NCI-H146 treated with DMSO at 0.1 percent for 48 hours (cell line): ENCODE data around the gene MAPT.
"Not testable (repeated sequence)": the region's sequence is repeated elsewhere in the genome, so short reads cannot be mapped to it uniquely, and the experiment has no call there.

Experiments used
- DNase-seq: peaks from one replicate; lab custom pipeline; 2025; ENCODE audit not compliant: unreplicated experiment; lab: John Stamatoyannopoulos, UW

Gene MAPT

DNA sequence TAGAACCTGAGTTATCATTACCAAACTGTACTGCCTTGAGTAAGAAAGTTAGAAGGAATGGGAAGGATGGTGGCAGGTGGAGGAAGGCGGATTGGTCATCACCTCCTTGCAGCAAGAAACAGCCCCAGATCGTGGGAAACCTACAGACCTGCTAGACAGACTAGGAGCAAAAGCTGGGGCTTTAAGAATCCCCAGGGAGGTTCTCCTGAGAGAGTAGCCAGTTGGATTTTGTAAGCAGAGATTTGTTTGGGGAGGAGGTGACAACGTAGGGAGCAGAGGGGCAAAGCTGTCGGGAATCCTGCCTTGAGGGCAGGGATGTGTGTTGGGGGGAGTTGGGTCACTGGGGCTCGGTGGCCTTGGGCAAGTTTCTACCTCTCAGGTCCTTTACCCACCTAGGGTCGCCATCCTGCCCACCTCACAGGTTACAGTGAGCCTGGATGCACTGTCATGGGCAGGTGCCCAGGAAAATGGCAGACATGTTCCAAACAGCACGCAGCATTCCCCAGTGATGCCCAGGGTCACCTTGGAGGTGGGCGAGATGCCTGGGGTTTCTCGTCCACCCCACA lies 55.5 kb downstream of the MAPT start:
- DNase-seq: no peak

DNA sequence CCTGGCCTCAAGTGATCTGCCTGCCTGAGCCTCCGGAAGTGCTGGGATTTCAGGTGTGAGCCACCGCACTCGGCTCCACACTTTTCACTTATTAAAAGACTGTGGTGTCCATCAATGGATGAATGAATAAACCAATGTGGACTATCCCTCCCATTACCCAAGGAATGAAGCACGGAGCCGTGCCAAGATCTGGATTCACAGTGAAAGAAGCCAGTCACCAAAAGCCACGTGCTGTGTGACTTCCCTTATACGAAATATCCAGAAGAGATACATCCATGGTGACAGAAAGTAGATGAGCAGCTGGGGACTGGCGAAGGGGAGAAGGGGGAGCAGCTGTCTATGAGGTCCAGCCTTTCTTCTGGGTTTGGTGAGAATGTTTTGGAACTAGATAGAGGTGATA lies 56.5 kb downstream of the MAPT start:
- DNase-seq: no peak

DNA sequence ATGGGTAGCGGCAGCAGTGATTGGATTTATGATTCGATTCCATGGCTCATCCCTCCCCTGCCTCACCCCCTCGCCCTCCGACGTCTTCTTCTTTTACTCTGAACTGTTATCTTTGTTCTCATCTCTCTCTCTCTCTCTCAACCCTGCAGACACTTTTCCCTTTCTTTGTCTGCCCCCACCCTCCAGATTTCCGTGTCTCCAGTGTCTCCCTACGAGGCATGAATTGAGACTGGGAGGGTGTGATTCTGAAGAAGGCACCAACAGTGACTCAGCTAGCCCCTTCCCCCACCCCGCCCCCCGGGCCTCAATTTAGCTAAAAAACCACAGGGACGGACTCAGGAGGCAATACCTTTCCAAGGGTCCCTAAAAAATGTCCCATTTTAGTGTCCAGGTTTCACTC lies 57.0 kb downstream of the MAPT start:
- DNase-seq: no peak

DNA sequence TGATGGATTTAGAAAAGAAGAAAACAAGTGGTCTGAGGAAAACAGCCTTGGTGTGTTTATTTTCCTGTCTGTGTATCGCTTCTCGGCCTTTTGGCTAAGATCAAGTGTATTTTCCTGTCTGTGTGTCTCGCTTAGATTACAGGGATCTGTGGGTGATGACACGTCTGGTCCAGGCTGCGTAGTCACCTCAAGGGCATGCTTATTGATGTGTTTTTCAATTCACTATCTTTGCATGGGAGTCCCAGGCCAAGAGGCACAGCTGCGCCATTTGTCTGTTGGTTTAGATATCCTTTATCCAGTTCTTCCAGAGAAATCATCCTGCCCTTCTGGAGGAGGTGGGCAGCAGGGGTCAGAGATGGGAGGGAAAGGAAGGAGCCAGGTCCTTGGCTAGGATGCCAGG lies 57.6 kb downstream of the MAPT start:
- DNase-seq: no peak

DNA sequence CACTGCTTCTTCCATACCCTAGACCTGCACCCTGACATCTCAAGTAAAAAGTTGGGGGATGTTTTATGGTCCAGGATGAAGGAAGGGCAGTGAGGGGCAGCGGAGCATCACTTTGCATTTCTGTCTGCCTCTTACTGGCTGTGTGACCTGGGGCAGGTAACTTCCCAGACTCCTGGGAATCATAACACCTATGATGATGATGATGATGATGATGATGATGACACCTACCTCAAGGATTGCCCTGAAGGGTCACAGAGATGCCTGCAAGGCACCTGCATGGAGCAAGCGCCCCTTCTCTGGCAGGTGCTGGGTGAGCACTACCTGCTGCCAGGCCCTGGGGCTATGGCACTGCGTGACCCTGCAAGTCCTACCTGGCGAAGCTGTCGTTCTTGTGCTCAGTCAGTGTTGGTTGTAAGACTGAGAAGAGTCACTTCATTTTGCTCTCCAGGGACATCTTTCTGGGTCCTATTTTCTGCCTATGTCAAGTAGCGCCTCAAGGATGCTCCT lies 58.5 kb downstream of the MAPT start:
- DNase-seq: no peak

DNA sequence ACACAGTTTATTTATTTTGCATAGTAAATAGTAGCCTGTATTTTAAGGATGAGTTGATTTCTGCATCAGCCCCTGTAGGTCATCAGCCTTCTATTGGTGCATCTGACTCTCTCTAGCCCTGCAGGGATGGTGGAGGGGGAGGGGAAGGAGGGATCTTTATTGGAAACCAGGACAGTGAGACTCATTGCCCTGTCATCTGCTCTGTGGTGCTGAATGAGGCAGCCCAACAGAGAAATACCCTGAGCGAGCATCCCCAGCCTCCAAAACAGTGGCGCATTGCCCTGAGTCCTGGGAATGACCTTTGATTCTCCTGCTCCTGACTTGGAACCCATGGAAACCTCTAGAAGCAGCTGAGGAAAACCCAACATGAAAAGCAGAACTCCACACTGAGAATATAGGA lies 59.2 kb downstream of the MAPT start:
- no peak for DNase-seq

DNA sequence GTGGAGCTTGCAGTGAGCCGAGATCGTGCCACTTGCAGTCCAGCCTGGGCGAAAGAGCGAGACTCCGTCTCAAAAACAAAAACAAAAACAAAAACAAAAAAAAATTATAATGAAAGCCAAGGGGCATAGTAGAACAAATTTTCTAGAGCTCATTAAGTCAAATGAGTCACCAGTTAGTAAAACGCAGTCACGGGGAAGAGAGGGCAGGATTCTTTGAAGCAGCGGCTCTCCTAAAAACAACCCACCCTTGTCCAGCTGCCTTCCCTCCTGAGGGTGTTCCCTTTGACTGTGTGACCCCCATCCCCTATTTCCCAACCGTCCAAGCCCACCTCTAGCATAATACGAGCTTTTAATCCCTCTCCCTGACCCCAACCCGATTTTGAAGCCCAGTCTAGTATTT lies 60.6 kb downstream of the MAPT start:
- no peak for DNase-seq

DNA sequence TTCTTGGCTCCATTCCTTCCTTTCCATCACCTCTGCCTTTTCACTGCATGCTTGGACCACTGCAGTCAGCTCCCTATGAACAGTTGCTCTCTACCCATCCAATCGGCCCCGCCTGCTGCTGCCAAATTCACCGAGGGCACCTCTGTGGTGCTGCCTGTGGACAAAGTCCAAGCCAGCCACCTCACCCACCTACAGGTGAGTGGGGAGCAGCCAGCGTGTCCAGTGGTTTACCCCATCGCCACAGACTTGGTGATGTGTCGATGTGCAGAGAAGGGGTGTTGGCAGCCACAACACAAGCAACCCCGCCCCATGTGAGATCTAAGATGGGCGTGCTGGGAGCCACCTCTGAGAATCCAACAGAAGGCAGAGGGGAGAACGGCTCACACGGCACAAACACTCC lies 61.0 kb downstream of the MAPT start:
- no peak for DNase-seq

DNA sequence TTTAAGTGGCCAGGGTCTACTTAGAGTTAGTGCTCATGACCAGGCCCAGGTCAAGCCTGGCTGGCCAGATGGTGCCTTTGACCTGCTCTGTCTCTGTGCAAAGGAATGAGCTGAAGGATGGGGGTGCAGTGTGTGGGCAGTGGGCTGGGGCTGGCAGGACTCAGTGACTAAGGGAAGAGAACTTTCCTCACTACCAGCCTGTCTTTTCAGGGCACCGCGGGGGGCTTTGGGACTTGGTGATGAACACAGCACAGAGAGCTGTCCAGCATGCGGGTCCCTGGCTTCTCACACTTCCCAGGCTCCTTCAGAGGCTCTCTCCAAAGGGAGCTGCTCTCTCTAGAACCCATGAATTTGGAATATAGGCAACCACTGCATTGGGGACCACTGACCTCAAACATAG lies 61.7 kb downstream of the MAPT start:
- DNase-seq: no peak

DNA sequence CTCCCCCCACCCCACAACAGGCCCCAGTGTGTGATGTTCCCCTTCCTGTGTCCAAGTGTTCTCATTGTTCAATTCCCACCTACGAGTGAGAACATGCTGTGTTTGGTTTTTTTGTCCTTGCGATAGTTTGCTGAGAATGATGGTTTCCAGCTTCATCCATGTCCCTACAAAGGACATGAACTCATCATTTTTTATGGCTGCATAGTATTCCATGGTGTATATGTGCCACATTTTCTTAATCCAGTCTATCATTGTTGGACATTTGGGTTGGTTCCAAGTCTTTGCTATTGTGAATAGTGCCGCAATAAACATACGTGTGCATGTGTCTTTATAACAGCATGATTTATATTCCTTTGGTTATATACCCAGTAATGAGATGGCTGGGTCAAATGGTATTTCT lies 62.4 kb downstream of the MAPT start:
- not testable (repeated sequence) for DNase-seq

DNA sequence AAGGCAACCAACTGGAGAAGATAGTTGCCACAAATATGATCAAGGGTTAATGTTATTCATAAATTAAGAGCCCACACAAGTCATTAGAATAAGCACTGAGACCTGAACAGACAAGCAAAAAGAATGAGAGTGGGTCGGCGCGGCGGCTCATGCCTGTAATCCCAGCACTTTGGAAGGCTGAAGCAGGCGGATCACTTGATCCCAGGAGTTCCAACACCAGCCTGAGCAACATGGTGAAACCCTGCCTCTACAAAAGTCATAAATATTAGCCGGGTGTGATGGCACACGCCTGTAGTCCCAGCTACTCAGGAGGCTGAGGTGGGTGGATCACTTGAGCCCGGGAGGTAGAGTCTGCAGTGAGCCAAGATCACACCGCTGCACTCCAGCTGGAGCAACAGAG lies 64.0 kb downstream of the MAPT start:
- DNase-seq: no peak

DNA sequence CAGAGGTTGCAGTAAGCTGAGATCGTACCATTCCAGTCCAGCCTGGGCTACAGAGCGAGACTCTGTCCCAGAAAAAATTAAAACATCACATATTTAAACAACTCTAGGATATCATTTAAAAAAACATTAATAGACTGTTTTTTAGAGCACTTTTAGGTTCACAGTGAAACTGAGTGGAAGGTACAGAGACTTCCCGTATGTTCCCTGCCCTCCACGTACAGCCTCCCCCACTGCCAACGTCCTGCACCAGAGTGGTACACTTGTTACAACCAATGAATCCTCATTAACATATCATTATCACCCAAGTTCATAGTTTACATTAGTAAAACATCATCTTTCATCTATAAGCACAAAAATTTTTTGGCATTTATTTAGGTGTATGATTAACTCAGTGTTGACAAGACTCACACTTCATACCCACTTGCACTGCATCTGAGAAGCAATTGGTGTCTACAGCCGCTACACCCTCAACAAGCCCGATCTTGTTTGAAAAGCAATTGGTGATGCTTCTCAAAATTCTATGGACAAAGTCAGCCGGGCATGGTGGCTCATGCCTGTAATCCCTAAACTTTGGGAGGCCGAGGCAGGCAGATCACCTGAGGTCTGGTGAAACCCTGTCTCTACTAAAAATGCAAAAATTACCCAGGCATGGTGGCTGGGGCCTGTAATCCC lies 64.8 kb downstream of the MAPT start:
- DNase-seq: no peak

DNA sequence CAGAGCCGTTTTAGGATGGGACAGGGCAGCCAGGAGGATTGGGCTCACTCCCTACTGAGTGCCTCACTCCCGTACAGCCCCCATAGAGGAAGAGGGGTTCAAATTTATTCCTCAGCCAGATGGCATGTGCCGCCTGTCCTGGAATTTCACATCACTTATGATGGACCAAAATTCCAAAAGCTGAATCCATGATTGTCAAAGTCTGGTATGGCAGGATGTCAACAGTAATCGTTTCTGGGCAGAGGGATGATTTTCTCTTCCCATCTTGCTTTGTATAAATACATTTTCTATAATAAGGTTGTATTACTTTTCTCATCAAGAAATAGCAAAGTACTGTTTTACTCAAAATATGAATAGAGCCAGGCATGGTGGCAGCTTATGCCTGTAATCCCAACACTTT lies 66.0 kb downstream of the MAPT start:
- no peak for DNase-seq

DNA sequence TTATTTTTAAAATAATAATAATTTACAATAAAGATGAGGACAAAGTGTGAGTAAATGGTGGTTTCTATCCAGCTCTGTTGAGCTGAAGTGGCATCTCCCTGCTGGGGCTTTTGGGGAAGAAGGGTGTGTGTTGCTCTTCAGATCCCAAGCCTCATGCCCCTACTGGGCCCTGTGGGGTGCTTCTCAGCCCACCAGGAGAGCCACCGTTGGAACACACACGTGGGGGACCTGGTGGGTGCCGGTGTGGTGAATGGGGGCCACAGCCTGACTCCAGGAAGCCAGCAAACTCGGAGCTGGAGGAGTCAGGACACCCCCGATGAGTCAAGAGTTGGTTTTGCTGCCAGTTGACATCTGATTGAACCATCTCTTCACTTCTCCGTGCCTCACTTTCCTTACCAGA lies 66.9 kb downstream of the MAPT start:
- DNase-seq: no peak

DNA sequence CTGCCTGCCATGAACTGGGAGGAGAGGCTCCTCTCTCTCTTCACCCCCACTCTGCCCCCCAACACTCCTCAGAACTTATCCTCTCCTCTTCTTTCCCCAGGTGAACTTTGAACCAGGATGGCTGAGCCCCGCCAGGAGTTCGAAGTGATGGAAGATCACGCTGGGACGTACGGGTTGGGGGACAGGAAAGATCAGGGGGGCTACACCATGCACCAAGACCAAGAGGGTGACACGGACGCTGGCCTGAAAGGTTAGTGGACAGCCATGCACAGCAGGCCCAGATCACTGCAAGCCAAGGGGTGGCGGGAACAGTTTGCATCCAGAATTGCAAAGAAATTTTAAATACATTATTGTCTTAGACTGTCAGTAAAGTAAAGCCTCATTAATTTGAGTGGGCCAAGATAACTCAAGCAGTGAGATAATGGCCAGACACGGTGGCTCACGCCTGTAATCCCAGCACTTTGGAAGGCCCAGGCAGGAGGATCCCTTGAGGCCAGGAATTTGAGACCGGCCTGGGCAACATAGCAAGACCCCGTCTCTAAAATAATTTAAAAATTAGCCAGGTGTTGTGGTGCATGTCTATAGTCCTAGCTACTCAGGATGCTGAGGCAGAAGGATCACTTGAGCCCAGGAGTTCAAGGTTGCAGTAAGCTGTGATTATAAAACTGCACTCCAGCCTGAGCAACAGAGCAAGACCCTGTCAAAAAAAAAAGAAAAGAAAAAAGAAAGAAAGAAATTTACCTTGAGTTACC lies 68.0 kb downstream of the MAPT start:
- no peak for DNase-seq

DNA sequence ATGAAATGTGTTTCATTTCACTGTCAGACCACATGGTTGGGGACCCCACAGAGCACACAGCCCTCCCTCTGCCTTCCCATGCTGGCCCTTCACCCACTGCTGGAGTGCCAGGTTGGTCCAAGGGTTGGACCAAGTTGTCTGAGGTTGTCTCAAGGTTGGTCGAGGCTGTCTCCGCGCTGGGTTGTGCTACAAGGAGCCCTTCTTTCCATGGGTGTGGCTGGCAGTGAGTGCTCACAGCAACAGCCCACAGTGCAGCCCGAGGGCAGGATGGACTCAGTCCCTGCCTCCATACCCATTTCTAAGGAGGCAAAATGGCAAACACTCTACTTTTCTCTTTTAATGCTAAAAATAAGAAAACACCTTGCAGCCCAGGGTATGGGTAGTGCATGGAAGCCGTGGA lies 68.9 kb downstream of the MAPT start:
- no peak for DNase-seq

DNA sequence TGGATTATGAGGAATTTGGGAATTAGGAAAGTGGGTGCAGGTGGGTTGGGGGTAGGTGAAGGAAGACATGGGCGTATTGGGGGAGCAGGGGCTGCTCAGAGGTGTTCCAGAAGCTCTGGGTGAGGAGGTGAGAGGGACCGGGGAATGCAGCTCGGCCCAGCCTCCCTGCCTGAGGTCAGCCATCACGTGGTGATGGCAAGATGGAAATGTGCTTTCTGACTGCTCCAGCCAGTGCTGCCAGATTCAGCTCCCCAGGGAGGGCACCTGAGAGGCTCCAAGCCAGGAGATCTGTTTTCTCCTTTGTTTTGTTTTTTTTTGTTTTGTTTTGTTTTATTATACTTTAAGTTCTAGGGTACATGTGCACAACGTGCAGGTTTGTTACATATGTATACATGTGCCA lies 69.5 kb downstream of the MAPT start:
- no peak for DNase-seq

DNA sequence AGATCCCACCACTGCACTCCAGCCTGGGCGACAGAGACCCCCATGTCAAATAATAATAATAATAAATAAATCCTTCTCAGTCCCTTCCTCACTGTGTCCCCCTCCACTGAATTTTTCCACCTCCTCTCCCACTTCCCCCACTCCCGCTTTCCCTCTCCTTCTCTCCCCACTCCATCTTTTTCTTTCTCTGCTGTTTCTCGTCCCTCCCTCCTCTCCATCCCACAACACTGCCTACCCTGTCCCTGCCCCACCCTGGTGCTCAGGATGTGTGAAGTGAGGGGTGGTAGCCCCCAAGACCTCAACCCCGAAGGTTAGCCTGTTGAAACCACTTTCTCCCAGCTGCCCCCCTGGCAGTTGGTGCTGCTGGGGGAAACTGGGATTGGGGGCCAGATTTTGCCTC lies 70.3 kb downstream of the MAPT start:
- no peak for DNase-seq

DNA sequence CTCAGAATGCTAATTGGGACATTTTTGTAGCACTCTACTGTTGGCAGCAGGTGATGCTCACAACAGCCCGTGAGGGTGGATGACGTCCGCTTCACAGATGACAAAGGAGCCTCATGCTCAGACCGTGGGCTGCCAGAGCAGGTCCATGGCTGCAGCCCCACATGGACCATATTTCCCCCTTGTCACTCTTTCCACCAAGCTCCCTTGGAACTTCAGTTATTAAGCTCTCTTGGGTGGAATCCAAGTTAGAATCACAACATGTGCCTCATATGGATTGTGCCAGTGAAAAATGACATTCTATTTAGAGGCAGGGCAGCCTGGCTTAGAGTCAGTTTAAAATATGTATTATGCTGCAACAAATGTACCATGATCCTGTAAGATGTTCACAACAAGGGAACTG lies 71.5 kb downstream of the MAPT start:
- DNase-seq: no peak

DNA sequence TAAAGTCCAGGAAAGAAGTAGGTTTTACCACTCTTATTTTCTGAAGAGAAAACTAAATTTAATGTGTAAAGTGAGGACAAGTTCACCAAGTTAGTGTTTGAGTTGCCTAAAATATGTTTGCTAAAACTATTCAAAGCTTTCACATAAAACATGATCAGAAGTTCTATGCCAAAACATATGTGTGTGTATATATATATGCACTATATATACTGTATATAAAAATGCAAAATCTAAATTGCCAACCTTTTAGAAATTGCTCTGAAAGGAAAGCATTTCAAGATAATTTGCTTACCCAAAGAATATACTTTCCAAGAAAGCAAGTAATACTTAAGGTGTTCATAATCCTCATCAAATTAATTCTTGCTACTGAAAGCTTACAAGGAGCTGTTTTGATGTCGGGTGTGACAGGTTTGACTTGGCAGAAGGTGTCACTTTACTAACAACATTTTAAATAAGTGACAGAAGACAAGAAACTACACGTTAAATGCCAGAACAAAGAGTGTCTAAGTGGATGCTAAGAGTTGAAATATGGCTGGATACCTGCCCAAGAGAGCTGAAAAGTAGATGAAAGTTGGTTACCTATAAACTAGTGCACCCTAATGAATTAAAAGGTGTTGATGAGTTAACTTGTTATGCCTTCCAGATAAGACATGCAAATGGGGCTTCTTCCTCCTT lies 72.4 kb downstream of the MAPT start:
- DNase-seq: no peak

DNA sequence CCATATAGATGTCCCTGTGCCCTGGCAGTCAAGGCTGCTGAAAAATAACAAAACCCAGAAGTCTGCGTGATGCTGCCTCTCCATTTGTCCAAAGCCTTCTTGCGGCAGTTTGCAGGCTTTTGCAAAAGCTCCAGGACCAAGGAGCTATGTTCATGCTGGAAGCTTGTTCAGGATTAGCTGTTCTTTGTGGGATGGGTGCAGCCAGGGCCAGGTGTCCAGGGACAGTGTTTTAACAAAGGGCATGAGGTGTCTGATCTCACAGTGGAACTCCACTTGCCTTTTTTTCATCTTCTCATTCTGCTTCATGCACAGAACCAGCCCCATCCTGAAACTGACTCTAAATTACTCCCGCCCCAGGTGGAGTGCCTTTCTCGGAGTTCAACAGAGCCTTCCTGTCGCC lies 73.0 kb downstream of the MAPT start:
- no peak for DNase-seq

DNA sequence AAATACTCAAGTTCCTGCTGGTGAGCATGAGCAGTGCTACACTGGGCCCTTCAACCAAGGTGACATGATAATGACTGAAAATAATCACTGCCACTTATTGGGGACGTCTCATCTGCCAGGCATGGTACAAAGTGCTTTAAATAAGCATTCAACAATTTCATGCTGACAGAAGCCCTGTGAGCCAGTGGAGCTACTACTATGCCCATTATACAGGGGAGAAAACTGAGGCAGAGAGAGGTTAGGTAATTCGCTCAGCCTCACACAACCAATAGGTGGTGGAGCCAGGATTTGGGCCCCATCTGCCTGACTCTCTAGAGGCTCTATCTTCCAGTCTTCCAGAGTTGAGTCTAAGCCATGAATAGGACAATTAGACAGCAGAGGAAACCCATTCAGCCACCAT lies 74.4 kb downstream of the MAPT start:
- no peak for DNase-seq
